OCI-LY1 (cell line): ENCODE measurements around the gene STX8.

Experiments
- CTCF ChIP-seq: fragments of 200-600 bp; sonication (generic), shearing (Covaris generic); IDR thresholded peaks from 2 replicates; pipeline ENCODE4 v1.5.1; 2017; ENCODE audit warnings: mild to moderate bottlenecking, antibody characterized with exemption, low read length, moderate library complexity, mixed read lengths
- EZH2 ChIP-seq: fragments of 200-600 bp; sonication (generic), shearing (Covaris generic); IDR thresholded peaks from 2 replicates; pipeline ENCODE4 v1.8.0; 2017; ENCODE audit warnings: borderline replicate concordance, mixed run types, mild to moderate bottlenecking, antibody characterized with exemption, low read length, moderate library complexity, mixed read lengths

GRCh38 chr17:9225305-9226101 is 350.1 kb downstream of the STX8 start:
- TF ChIP-seq CTCF (no peak), EZH2 (no peak)
